HL-60 (cell line): ENCODE results near the gene RETREG2.

ENCODE experiments used
- DNase-seq, 2 experiments: peaks; one replicate each; pipeline ENCODE4 v3.0.0-alpha.2; 2010 to 2020; ENCODE audit warnings: low read depth in 1 of 2, low spot score in 1 of 2
- H3K27ac ChIP-seq: fragments of 250-450 bp; sonication (Bioruptor Pico); replicated peaks from 2 replicates; pipeline ENCODE4 v1.5.1; 2020; ENCODE audit warnings: mild to moderate bottlenecking, moderate library complexity
- H3K27me3 ChIP-seq: fragments of 250-450 bp; sonication (Bioruptor Pico); 2 replicates; pipeline ENCODE4 v1.5.1; 2021; ENCODE audit warnings: mild to moderate bottlenecking, moderate library complexity; ENCODE audit not compliant: insufficient read depth, poor library complexity, severe bottlenecking
- H3K4me3 ChIP-seq: replicated peaks from 2 replicates; pipeline ENCODE4 v1.5.1; 2011; ENCODE audit warnings: mild to moderate bottlenecking, control low read depth, low read length; ENCODE audit not compliant: insufficient read depth
- GABPA ChIP-seq: IDR thresholded peaks from 2 replicates; pipeline ENCODE4 v1.6.1; 2012; ENCODE audit warnings: low read depth
- POLR2AphosphoS5 ChIP-seq: IDR thresholded peaks from 2 replicates; pipeline ENCODE4 v1.6.1; 2012; ENCODE audit warnings: low read depth
- SPI1 ChIP-seq: IDR thresholded peaks from 2 replicates; pipeline ENCODE4 v1.6.1; 2012; ENCODE audit warnings: low read depth, mild to moderate bottlenecking, borderline replicate concordance
- TF ChIP-seq, protein P1 (sequence below): IDR thresholded peaks from 2 replicates; pipeline ENCODE4 v1.6.1; 2012; ENCODE audit warnings: low read depth; ENCODE audit not compliant: insufficient replicate concordance
- TF ChIP-seq, protein P2 (sequence below): IDR thresholded peaks from one replicate; pipeline ENCODE4 v1.5.1; 2011; ENCODE audit warnings: low read length, control low read depth, inconsistent platforms; ENCODE audit not compliant: insufficient read depth

The RETREG2 gene

DNA sequence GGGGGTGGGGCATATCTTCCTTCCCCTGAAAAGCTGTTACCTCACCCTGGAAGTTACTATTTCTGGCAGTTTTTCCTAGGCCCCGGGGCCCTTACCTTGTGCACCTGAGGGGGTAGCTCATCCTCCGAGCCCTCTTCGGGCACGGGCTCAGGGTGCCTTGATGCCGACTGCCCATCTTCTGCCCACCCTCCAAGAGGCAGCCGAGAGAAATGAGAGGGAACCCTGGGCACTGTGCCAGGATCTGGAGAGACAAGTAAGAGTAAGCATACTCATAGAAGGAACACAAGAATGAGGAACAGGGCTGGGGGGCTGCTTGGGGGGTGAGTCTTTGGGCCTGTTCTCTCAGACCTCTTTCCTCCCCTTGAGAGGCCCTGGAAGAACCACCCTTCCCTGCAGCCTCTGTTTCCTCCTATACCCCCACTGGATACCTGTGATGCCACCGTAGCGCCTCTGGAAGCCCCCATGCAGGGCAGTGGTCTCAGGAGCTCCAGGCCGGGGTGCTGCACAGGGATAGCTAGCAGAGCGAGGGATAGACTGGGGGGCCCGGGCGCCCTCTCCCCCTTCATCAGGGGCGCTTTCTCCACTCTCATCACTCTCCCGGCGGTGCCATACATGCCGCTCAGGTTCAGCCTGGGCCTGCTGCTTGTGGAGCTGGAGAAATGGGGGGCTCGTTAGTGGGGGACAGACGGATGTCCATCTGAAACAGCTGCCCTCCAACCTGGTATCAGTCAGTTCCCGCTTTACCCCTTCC is 42.8 kb downstream of the RETREG2 start:
- no peak overlapping the region for H3K27ac ChIP-seq
- no peak for DNase-seq
- no peak overlapping the region for H3K4me3 ChIP-seq
- TF ChIP-seq SPI1 (peak; percentile 24; the same call in 1 of the 2 replicates), POLR2AphosphoS5 (no peak)
- H3K27me3 ChIP-seq, result peaks cover 2% of the 10 kb centered on the region

DNA sequence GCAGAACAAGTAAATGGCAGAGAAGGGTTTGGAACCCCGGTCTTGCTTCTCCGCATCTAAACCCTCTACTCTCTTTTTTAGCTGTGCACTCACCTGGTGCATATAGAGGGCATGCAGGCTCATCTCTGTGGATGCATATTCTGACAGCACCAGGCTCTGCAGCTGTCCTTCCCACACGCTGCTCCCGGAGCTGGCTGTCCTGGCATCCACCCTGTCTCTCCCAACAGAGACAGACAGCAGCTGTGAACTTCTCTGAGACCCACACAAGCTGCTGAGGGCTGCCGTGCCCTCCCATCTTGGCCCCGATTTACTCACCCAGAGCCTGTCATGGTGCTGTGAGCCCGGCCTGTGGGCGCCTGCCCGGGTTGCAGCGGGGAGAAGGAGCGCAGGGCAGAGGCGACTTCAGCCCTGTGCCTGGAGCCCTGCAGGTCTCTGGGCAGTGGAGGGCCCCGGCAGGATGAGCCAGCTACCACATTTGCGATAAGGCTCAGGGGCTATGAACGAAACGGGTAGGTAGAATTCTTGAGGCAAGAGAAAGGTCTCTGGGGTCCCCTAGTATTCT is 44.0 kb downstream of the RETREG2 start:
- TF ChIP-seq SPI1 (no peak), GABPA (no peak), POLR2AphosphoS5 (no peak)
- TF ChIP-seq, protein P1, sequence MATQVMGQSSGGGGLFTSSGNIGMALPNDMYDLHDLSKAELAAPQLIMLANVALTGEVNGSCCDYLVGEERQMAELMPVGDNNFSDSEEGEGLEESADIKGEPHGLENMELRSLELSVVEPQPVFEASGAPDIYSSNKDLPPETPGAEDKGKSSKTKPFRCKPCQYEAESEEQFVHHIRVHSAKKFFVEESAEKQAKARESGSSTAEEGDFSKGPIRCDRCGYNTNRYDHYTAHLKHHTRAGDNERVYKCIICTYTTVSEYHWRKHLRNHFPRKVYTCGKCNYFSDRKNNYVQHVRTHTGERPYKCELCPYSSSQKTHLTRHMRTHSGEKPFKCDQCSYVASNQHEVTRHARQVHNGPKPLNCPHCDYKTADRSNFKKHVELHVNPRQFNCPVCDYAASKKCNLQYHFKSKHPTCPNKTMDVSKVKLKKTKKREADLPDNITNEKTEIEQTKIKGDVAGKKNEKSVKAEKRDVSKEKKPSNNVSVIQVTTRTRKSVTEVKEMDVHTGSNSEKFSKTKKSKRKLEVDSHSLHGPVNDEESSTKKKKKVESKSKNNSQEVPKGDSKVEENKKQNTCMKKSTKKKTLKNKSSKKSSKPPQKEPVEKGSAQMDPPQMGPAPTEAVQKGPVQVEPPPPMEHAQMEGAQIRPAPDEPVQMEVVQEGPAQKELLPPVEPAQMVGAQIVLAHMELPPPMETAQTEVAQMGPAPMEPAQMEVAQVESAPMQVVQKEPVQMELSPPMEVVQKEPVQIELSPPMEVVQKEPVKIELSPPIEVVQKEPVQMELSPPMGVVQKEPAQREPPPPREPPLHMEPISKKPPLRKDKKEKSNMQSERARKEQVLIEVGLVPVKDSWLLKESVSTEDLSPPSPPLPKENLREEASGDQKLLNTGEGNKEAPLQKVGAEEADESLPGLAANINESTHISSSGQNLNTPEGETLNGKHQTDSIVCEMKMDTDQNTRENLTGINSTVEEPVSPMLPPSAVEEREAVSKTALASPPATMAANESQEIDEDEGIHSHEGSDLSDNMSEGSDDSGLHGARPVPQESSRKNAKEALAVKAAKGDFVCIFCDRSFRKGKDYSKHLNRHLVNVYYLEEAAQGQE, result no peak
- TF ChIP-seq, protein P2, sequence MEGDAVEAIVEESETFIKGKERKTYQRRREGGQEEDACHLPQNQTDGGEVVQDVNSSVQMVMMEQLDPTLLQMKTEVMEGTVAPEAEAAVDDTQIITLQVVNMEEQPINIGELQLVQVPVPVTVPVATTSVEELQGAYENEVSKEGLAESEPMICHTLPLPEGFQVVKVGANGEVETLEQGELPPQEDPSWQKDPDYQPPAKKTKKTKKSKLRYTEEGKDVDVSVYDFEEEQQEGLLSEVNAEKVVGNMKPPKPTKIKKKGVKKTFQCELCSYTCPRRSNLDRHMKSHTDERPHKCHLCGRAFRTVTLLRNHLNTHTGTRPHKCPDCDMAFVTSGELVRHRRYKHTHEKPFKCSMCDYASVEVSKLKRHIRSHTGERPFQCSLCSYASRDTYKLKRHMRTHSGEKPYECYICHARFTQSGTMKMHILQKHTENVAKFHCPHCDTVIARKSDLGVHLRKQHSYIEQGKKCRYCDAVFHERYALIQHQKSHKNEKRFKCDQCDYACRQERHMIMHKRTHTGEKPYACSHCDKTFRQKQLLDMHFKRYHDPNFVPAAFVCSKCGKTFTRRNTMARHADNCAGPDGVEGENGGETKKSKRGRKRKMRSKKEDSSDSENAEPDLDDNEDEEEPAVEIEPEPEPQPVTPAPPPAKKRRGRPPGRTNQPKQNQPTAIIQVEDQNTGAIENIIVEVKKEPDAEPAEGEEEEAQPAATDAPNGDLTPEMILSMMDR, result no peak
- DNase-seq, result no peak
- H3K4me3 ChIP-seq, result no peak overlapping the region
- no peak overlapping the region for H3K27ac ChIP-seq
- peaks cover 2% of the 10 kb centered on the region for H3K27me3 ChIP-seq

DNA sequence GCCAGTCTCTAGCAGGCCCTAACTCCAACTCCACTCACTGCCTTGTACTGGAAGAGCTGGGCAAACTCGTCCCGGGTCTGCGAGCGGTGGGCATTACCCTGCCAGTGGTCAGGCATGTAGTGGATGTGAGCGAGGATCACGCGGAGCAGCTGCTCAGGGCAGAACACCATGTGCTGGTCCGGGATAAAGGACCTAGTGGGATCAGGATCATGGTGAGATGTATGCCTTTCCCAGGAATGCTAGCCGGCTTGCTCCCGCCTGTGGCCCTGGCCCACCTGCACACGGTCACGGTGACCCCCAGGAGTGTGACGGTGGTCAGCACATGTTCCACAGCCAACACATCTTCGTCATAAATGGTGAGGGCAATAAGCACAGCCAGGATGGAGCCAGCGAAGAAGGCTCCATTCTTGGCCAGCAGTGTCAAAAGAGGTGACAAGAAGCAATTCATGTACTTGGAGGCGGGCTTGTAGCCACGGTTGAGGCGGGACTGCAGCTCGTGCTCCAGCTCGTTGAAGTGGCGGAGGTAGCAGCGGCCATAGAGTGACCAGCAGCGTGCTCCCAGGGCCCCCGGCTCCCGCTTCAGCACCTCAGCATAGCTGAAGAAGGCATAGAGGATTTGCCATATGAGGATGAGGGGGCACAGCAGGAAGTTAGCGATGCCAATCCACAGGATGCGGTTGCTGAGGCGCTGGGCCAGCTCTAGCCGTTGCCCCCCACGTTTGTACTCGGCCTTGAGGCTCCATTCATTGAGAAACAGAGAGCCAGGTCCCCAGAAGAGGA is 45.9 kb downstream of the RETREG2 start:
- H3K27me3 ChIP-seq, result no peaks in the 10 kb centered on the region
- TF ChIP-seq GABPA, result no peak
- TF ChIP-seq, protein P1, result no peak
- TF ChIP-seq SPI1, result no peak
- TF ChIP-seq, protein P2, result no peak
- TF ChIP-seq POLR2AphosphoS5, result no peak
- H3K27ac ChIP-seq, result no peak overlapping the region
- no peak overlapping the region for H3K4me3 ChIP-seq
- DNase-seq, result no peak

DNA sequence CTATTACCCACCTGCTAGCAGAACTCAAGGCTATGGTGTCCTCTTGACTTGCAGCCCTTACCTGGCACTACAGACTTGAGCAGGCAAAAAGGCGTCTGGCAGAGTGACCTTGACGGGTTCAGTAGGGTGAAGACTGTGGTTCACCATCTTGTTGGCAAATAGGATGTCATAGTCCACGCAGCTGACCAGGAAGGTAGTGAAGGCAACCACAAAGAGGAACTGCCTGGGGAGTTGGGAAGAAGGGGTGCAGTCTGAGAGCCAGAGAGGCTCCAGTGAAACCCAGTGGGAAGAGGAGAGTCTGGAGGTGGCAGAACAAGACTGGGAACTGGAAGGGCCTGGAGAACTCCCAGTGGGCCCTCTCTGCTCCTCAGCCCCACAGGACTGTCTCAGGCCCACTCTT is 47.3 kb downstream of the RETREG2 start:
- H3K27me3 ChIP-seq, result no peaks in the 10 kb centered on the region
- no peak overlapping the region for H3K27ac ChIP-seq
- DNase-seq, result peak; percentile 87 to 89
- no peak overlapping the region for H3K4me3 ChIP-seq
- peak; percentile 100 for TF ChIP-seq POLR2AphosphoS5
- TF ChIP-seq SPI1, result peak; percentile 99
- TF ChIP-seq, protein P1, result no peak
